GM21619 (cell line): ENCODE results near the gene LMNA.
A peak's percentile ranks its signal among the peaks of the same experiment; 100 is the strongest.

Experiments
- ATAC-seq: cut with Tn5 transposase; IDR thresholded peaks from one replicate; pipeline ENCODE4 v1.9.1; 2021; ENCODE audit not compliant: unreplicated experiment

The LMNA gene

DNA sequence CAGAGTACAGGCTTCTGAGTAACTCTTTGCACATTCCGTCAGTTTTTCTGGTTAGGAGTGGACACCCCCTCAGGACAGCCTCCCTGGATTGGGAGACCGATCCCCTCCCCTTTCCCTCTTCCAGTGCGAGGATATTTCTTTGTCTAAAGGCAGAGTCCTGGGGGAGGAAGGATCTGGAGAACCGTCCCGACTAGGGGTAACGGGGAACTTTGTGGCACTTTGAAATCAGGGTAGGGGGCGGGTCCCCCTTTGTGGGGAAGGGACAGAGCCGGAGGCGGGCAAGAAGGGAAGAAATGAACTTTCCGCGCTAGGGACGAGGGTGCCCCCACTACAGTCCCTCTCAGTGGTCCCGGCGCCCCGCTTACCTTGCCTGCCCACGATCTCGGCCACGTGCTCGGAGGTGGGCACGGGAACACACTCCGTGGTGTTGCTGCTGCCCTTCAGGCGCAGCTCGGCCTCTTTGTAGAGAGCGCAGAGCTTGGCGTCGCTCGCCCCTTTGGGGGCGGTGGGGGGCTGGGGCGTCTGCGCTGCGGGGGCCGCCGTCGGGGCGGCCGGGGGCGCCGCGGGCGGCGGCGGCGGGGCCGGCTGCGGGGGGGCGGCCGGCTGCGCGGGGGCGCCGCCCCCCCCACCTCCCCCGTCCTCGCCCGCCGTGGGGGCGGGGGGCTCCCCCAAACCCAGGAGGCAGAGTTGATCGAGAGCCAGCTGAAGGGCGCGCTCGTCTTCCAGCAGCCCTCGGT is 33.2 kb upstream of the LMNA start:
- ATAC-seq, result no peak

DNA sequence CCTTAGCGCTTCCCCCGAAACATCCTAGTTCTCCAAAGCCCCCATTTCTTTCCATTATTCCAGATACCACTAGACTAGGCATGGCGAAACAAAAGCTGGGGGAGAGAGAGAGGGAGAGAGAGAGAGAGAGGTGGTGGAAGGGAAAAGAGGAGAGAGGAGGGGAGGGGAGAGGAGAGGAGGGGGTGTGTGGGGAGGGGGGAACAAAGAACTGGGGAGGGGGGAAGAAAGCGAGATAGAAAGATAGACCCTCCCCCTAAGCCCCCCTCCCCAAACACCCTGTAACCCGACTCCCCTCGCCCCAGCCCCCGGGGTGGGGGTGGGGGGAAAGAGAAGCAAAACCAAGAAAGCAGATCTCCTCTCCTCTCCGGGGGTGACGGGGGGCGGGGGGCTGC is 32.6 kb upstream of the LMNA start:
- ATAC-seq, result no peak

DNA sequence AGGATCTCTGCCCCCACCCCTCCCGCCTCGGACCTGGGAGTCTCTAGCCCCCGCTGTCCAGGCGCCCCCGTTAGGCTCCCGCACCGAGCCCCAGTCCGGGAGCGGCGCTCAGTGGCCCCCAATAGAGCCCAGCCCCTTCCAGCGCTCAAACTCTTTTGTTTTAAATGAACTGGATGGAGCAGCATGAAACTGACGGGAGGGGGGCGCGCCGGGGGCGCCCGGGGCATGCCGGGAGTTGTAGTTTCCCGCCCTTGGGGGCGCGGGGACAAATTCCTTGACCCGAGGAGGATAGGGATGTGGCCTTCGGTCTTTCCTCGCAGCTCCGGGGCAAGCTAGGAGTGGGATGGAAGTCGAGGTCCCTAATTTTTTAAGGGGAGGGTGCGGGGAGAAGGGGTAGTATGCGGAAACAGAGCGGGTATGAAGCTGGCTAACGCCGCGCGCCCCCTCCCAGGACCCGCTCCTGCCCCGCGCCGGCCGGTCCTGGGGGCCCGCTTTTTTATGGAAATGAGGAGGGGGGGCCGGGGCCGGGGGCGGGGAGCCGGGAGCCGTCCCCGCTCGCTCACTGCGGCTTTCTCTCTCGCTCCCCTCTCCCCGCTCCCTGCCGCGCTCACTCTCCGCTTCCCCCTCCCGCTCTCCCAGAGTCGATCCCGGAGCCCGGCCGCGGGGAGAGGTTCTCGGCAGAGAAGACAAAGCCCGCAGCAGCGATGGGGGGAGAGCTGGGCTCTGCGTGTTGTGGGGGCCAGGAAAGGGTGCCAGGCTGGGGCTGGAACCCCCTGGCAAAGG is 32.0 kb upstream of the LMNA start, which contains the start of gene MEX3A:
MEX3A (minus strand) TSS at position 157 of the 783 bp plus-strand sequence. CDS start 467 bp downstream, outside the sequence.
- no peak for ATAC-seq

DNA sequence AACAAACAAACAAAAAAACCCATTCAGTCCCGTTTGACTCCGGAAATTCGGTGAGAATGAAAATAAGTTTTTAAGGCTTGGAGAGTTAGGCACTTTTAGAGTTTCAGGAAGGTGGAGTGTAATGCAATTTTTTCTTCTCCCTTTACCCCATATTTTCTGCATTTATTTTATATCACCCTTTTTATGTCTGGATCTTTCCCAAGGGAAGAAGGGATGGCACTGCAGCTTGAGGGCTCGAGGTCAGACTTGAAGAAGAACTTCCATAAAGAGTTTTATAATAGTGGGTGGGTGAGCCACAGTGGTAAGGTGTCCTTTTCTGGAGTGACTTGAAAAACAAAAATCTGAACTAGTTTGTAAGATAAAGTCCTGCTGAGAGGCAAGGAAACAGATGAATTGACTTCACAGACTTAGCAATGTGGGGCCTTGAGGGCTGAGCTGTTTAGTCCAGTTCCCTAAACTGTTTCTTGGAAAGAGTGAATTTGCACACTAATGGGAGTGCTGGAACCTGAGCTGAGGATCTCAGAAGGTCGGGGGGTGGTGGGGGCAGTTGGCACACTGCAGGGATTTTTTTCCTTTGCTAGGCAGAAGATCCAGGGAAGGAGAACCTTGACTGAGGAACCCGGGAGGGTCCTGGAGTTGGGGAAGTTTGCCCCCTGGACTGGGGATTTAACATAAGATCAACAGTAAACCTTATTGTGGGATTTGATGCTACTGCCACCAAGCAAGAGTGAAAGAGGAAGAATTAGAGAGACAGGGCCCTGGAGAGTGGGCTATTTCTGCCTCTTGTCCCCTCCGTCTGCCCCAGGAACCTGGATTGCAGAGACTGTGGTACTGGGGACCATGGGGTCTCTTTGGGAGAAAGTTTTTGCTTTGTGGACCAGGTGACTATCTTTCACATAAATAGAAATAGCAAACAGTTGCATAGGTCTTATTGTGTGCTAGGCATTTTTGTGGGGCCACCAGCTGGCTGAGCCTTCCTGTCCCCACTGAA is 30.4 kb upstream of the LMNA start:
- ATAC-seq, result no peak

DNA sequence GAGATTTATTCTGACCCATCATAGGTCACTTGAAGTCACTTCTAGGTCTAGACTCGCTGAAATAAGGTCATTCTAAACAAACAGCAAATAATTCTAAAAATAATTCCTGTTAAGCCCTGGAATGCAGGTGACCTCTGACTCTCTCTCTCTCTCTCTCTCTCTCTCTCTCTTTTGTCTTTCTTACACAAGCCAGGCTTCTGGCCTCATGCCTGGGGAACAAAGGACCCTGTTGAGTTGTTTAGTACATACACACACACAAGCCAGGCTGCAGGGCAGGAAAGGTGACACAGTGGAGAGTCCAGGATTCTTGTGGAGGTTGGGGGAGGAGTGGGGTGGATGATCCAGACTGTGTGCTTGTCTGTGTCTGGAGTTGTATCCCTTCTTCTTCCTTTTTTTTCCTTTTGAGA is 28.3 kb upstream of the LMNA start:
- no peak for ATAC-seq

DNA sequence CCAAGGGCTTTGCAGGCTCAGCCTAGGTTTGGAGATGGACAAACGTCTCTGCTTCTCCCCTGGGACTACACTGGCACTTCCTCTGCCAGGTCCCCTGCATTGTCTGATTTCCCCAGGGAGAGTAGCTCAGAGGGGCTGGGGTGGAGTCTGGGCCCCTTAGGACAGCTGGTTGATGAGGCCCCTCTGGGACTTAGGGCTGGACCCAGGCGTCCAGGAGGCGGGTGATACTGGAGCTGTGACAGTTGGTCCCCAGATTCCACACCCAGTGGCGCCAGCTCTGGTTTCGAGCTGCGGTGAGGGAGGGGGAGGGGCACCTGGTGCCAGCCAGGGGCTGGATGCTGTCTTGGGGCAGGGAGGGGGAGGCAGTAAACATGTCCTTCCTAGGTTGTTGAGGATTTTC is 24.8 kb upstream of the LMNA start:
- no peak for ATAC-seq

DNA sequence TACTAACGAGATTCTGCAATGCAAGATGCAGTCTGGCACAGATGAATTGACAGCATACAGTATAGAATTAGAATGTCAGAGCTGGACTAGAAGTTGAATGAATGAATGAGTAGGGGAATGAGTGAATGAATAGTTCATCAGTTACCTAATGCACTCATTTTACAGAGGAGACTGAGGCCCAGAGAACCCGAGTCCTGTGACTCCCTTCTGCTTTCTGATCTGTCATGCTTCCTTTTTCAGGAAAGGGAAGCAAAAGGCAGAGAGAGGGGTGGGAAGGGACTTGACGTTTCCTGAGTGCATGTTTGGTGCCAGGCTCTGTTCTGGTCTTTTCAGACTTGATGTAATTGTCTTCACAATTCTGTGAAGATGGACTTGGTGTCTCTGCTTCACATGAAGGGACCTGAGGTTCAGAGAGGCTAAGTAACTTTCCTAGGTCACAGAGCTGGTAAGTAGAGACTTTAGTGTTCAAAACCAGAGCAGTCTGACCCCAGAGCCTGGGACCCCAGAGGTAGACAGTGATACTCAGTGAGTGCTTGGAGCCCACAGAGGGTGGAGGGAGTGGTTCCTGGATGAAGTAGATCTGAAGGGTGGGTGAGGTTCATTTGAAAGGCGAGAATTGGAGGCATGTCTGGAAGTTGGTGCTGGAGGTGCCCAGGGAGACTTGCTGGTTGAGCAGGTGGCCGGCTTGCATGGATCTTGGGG is 24.2 kb upstream of the LMNA start:
- ATAC-seq, result no peak

DNA sequence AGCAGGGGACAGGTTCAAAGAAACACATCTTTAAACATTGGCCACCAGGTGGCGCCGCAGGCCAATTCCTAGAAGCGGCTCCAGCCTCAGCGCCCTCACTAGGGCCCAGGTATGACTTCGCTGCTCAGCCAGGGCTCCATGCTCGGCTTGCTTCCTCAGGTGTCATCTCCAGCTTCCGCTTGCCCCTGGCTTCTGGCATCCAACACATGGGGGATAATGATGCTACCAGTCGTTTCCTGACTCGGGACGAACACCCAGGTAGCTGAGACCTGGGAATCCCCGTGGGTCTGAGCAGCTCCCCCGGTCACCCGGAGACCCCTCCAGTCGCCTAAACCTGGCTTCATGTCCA is 23.7 kb upstream of the LMNA start:
- no peak for ATAC-seq

DNA sequence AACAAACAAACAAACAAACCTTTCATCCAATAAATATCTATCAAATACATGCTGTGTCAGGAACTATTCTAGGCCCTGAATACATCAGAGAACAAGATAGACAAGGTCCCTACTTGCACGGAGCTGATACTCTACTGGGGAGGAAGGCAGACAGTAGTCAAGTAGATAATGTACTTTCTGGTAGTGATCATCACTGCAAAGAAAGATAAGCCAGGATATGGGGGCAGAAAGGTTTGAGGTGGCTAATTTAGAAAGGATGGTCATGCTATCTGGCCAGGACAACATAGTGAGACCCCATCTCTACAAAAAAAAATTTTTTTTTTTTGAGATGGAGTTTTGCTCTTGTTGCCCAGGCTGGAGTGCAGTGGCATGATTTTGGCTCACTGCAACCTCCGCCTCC is 22.9 kb upstream of the LMNA start:
- ATAC-seq, result no peak

DNA sequence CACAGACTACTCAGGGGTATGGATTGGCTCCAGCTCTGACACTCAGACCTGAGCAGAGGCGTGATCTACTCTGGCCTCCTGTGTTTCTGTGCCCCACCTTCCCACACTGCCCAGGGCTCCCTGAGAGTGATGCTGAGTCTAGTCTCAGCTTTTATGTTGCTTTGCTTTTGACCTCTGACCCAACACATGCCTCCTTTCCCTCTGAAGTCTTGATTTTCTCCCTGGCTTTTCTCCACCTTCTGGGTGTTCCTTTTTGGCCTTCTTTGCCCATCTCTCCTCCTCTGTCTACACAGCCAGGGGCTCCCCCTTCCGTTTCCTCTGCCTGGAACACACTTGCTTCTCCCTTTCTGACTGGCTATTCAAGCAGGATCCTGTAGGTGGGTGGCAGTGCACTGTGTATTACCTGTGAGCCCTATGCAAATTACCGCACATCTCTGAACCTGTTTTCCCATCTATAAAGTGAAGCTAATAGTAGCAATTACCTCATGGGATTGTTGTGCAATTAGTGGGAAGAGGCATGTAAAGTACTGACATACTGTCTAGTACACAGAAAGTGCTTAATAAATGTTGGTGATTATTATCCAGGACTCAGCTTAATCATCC is 18.5 kb upstream of the LMNA start:
- no peak for ATAC-seq

DNA sequence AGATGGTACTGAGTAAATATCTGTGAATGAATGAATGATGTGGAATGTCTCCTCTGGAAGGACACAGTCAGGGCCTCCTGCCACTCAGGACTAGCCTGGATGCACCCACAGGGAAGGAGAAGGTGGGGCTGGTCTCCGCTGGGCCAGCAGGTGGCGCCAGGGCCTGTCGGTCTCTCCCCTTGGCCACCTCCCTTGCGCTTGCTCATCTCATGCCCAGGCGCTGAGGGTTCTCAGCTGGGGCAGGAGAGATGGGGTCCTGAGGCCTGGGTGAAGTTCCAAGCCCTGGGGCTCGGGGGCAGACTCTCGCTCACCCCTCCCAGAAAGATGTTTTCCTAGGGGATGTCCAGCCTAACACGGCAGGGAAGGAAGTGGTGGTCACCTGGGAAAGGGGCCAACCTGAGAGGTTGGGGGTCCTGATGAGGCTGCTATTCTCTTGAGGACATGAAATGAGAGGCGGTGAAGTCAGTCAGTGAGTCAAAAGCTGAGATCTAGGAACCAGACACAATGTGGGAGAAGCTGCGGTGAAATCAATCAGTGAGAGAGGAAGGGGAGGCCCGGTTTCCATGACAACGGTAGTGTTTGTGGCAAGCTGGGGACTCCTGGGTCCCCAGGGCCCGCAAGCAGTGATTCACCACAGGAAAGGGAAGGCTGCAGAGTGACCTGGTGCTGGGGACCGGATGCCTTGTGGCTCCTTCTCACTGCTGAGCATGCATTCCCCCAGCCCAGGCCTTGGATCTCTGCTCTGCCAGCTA is 17.7 kb upstream of the LMNA start:
- ATAC-seq, result peak; percentile 61

DNA sequence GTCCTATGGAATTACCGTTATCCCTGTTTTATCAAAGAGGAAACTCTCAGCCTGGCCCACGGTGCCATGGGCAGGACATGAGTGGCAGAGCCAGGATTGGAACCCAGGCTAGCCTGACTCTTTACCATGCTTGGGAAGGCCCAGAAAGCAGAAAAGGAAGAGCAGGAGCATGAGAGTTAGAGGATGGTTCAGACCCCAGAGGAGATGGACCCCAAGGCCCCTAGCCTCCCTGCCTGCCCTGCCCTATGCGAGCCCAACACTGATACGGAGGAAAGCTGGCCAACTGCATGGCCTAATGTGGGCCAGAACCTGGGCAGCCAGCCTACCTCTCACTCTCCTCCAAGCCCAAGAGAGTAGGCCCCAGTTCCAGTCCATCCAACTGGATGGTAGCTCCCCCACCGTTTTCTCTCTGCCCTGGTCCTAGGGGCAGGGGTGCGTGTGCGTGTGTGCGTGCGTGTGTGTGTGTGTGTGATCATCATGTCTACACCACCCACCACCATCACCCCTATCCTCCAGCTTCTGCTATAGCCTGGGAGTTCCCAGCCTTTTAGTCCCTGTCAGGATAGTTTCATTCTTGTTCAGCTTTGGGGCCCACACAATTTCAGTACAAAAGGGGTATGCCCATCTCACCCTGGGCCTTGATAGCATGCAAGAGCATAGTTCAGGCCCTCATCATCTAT is 16.9 kb upstream of the LMNA start:
- no peak for ATAC-seq

DNA sequence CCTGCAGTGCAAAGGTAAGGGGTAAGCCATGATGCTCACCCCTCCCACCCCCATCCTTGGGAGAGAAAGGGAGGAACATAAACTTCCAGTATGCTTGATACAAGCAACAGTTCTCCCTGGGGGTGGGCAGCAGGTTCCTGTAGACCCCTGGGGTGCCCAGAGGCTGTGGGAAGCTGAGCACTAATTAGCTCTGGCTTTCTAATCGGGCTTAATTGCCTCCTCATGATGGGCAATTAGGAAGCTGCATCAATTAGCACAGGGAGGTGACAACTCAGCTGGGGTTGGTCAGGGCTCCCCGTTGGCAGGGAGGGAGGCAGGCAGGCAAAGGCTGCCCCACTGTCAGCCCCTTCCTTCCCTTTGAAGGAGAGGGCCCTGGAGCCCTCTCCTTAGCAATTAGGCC is 15.7 kb upstream of the LMNA start:
- no peak for ATAC-seq

DNA sequence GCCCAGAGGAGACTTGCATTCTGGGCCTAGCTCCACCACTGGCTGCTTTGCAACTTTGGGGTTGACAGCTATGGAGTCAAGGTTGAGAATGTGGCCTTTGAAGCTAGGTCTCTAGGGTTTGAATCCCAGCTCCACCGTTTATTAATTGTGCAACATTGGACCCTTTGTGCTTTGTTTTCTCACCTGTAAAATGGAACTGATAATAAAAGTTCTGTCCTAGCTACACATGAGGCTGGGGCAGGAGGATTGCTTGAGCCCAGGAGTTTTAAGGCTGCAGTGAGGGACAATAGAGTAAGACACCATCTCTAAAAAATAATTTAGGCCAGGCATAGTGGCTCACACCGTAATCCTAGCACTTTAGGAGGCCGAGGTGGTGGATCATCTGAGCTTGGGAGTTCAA is 15.2 kb upstream of the LMNA start:
- ATAC-seq, result no peak

DNA sequence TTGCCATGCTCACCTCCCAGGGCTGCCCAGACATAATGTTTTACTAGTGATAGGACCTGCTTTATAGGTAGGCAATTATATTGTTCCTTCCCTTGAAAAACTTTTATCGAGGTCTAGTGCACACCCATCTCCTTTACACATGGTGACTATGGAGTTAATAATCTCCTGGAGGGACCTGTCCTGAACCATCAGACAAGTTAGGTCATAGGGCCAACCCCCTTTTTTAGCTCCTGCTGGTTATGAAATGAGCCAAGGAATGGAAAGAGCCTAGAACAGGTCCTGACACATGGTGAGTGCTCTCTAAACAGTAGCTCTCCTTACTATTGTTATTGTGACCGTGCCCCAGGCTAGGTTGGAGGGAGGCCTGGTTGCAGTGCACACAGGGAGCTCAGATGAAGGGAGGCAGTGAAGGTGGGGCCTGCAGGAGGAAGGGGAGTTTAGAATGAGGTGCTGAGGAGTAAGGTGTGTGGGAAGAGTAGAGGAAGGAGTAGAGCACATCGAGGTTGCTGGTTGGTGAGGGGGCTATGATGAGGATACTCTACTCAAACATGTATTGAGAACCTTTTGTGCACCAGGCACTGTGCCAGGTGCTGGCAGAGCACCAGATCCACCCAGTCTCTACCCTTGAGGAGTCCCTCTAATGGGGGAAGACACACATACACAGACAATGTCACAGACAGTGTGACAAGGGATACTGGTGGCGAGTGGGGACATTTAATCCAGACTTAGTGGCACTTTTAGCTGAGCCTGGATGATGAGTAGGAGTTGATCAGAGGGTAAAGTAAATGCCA is 14.1 kb upstream of the LMNA start:
- no peak for ATAC-seq

DNA sequence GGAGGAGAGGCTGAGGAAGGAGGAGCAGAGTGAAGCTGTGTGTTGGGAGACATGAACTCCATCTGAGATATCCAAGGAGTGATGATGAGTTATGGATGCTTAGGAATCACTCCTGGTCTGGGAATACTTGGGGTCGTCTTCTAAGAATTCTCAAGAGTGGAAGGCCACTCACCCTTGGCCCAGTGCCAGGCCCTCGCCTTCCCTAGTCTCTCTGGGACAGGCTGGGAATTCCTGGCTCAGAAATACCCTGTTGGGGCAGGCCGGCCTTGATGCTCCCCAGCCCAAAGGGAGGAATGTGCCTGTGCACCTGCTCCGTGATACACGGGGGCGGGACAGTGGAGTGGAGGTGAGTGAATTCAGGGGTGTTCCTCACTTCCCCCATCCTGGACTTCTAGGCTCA is 12.6 kb upstream of the LMNA start:
- ATAC-seq, result no peak

DNA sequence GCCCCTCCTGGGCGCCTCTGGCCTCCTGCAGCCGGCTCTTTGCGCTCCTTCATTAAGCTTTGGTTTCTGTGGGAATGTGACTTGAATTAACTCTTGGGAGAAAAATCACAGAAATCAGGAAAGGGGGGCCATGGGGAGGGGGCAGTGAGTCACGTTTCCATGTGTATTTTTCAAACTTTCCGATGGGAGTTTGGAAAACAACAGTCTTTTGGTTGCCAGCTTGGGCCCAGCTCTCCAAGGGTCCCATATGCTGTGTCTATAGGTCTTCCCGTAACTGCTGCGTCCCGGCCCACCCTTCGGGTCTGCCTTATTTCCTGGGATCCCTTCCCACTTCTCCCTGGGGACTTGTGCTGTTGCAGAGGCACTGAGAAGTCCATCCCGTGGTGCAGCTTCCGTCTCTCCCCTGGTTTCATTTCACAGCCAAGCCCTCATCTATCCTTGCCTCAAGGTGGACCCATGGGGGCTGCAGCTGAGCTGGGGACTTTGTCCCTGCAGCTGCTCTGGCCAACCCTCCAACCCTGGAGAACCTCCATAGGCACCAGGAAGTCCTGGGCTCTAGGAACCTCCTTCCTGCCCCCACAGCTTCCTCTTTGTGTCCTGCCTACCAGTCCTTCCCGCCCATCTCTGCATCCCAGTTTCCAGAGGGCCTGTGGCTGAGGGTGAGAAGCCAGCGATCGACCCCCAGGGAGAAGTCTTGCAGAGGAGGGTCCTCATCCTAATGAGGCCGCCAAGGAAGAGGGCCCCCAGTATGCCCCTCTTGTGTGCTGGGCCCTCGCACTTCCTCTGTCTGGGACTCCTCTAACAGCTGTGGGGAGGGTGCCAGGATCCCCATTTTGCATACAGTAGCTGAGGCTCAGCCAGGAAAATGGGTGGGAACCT is 11.6 kb upstream of the LMNA start:
- ATAC-seq, result no peak
